Endometrial microvascular endothelial cells (primary cell): ENCODE results near the gene SGTB. TPM values are rescaled to one million over a fixed set of nuclear protein-coding genes. Genes with fewer than 3 reads are reported as not detected.
"Not testable (repeated sequence)": the region's sequence is repeated elsewhere in the genome, so short reads cannot be mapped to it uniquely, and the experiment has no call there.

Experiments
- in situ Hi-C: cut with HindIII; loops from 2 replicates; pipeline ENCODE4 v1.10.0; 2017; ENCODE audit warnings: low sequenced_read_pairs, low pct_unique_long_range_greater_than_20kb; ENCODE audit errors: inconsistent ontology term
- total RNA-seq: library from RNA; depleted of rRNA; stranded (reverse); fragments of >200 nt; gene quantifications from one replicate; pipeline ENCODE4 v1.2.3, GENCODE V29; 2015; ENCODE audit errors: inconsistent ontology term

Gene SGTB
- total RNA-seq, 1 donor from 2014 or later, result 13.9 TPM

DNA sequence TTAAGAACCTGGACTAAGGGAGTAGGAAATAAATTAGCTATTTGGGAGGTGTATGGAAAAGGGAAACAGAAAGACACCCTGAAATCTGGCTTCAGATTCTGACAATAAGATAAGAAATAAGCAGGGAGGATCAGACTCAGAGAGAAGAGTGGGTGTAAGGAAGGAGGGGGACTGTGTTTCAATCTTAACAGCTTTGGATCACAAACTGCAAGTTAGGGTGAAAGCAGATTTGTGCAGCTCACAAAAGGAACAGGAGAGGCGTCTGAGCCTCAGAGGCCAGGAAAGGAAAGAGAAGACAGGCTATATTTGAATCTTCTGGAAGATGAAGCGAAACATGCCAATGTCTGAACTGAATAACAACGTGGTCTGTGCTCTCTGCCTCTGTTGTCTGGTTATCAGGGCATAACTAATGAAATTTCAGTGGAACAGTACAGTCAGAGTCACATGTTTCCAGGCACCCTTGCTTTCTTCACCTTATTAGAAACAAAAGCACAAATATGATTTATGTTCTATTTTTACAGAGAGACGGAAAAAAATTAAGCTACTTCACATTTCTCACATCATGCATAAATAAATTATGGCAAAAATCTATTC lies 26.6 kb downstream of the SGTB start:
- in situ Hi-C loops, result no loop called here

DNA sequence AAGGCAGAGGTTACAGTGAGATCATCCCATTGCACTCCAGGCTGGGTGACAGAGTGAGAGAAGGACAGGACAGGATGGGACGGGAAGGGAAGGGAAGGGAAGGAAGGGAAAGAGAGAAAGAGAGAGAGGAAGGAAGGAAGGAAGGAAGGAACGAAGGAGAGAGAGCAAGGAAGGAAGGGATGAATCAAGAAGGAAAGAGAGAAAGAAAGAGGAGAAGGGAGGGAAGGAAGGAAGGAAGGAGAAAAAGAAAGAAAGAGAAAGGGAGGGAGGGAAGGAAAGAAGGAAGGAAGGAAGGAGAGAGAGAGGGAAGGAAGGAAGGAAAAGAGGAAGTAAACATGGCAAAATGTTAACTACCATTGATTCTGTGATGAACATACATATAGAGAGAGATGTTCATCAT lies 28.8 kb downstream of the SGTB start:
- in situ Hi-C loops, result no loop called here

DNA sequence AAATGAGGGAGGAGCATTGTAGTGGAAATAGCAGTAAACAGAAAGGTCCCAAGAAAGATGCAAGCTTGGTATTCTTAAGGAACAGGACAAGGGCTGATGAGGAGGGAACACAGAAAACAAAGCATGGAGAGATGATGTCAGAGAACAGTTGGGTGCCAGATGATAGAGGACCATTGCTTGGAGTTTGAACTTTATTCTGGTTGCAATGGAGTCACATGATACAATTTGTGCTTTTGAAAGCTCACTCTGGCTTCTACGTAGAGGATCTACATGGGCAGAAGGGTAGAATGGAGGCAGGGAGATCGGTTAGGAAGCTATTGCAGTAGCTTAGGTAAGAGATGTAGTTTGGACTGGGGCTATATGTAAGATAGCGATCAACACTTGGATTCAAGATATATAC lies 39.8 kb downstream of the SGTB start:
- in situ Hi-C loops, result no loop called here

DNA sequence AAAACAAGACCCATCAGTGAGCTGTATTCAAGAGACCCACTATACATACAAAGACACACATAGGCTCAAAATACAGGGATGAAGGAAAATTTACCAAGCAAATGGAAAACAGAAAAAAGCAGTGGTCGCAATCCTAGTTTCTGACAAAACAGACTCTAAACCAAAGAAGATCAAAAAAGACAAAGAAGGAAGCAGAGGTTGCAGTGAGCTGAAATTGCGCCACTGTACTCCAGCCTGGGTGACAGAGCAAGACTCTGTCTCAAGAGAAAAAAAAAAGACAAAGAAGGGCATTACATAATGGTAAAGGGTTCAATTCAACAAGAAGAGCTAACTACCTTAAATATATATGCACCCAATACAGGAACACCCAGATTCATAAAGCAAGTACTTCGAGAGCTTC lies 45.9 kb downstream of the SGTB start:
- in situ Hi-C loops, result not testable (repeated sequence)

DNA sequence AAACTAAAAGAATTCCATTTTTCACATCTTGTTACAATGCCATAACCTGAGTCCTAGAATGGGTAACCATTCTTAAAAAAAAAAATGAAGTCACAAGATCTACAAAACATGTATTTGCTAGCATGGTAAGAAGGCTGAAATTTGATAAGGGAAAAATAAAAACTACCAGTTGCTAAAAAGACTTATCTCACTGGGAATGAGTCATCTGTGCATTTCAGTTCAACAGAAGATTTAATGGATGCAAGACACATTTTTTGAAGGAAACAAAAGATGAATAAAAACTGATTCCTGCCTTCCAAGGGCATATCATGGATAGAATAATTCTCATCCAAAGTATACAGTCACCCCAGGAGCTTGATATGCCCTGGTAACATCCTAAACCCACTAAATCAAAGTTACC lies 47.2 kb downstream of the SGTB start:
- in situ Hi-C loops, result no loop called here

DNA sequence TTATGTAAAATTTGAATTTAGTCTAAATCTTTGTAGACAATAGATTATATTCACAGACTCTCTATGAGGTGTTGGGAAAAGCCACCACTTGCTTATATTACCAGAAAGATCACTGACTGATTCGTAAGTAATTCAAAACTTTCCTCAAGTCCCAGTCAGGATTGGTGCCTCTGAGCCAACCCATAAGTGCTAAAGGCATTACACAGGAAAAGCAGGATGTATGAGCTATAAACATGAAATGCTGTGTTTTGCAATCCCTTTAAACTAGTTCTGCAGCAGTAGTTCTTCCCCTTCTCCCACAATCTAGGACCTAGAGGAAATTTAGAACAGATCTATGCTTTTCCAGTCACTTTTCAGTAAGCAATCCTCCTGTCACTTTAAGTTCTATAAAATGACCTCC lies 49.1 kb downstream of the SGTB start:
- in situ Hi-C loops, result no loop called here

DNA sequence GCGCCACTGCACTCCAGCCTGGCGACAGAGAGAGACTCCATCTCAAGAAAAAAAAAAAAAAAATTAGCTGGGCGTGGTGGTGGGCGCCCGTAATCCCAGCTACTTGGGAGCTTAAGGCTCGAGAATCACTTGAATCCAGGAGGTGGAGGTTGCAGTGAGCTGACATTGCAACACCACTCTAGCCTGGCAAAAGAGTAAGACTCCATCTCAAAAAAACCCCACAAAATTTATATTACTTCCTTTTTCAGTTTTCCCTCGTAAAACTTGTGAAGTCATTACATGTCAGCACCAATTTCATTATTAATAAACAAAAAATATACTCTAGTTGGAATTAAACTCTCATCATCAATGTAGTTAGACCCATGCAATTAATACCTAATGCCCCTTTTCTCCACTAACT lies 53.2 kb downstream of the SGTB start:
- in situ Hi-C loops, result no loop called here

DNA sequence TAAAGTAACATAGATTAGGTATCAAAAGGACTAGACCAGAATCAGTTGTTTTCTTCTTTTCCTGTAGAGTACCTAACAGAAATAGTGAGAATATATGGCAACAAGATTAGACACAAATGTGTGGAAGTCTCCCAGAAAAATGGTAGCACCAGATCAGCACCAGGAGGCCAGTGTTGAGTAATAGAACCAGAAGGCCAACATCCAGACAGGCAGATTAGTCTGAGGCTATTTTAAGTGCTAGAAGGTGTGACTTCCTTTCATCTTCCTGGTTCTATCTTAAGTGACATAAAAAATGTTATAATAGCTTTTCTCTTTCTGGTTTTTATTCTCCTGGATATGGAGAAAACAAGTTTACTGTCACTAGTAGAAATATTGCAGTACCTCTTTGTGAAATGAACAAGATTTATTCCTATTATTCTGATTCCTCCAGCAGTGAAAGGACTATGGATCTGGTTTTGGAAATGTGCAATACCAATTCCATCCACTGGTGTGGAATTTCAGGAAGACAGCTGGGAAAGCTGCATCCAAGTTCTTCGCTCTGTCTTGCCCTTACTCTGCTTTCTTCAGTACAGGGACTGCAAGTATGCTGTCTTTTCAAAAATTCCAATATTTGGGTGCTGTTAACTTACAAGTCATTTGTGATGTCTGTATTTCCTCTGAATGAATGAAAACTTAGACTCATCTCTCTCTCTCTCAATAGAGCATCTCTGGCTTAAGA lies 57.9 kb downstream of the SGTB start:
- in situ Hi-C loops, result no loop called here

DNA sequence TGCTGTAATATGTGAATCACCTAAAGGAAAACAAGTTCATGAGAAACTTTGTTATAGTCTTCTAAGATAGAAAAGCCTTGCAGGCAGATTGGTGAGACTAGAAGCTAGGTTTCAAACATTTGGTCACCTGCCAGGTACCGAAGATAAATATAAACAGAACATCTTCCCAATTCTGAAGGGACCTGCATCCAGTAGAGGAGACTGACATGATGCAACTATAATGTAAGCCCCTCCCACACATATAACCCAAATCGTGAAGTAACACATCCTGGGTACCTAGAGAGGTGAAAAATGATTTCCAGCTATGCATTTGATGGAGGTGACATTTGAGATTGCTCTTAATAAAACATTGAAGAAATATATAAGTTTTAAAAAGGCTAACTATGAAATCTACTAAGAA lies 67.2 kb downstream of the SGTB start:
- in situ Hi-C loops, result no loop called here

DNA sequence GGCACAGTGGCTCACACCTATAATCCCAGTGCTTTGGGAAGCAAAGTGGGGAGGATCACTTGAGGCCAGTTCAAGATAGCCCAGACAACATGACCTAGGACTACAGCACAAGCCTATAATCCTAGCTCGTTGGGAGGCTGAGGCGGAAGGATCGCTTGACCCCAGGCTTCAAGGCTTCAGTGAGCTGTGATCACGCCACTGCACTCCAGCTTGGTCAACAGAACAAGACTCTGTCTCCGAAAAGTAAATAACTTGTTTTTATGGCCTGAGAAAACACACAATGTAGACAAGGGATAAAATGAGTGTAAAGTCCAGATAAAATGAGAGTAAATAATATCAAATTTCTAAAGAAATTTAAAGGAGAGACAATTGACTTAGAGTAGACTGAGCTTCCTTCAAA lies 70.8 kb downstream of the SGTB start:
- in situ Hi-C loops, result no loop called here

DNA sequence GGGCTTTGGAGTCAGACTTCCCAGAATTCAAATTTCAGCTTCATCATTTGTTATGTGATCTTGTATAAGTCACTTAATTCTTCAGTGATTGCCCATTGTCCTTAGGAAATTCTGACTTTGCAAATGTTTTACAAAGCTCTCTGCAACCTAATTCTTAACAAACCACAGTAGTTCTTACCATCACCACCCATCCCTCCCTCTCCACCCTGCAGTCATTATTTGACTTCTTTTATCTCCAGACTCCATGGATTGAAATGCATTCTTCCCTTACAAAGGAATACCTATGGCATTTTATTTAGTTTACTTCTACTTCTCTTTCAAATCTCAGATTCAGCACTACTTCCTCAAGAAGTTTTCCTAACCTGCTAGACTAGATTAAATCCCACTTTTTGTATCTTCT lies 74.0 kb downstream of the SGTB start:
- in situ Hi-C loops, result no loop called here

DNA sequence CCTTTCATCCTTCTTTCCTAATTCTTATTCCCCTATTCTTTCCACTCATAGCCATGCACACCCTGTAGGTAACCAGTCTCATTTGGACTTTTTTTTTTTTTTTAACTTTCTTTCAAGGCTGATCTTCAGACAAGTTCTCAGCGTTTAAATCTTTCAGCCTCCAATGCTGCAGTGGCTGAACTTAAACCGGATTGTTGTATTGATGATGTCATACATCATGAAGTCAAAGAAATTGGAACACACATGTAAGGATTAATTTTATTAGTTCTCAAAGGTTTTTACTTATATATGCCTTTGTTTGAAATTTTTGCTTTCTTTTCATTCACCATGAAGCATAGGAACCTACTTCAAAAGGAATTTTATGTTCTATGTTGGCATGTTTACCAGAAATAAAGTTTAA lies 75.0 kb downstream of the SGTB start:
- in situ Hi-C loops, result no loop called here

DNA sequence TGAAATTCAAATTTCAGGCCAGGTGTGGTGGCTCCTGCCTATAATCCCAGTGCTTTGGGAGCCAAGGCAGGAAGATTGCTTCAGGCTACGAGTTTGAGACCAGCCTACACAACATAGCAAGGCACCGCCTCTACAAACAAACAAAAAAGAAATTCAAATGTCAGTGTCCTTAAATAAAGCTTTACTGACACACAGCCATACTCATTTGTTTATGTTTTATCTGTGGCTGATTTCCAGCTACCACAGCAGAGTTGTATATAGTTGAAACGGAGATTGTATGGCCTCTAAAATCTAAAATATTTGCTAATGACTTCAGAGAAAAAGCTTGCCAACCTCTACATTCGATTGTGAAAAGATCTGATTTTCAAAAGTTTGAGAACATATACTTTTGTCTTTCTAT lies 81.7 kb downstream of the SGTB start:
- in situ Hi-C loops, result no loop called here

DNA sequence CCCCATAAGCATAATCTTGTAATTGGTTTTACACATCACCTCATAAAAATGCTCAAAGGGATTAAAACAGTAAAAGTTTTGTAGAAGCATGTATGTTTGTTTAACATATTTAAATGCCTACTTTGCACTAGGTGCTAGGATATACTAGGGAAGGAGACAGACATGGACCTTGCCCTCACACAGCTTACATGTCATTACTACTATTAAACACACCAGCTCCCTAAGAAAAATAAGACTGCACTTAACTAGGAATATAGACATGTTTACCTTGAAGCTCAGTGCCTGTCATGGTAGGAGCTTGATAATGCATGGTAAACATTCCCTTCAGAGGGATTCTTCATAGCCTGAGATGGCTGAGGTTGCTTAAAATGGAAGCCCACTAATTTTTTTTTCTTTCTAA lies 90.9 kb downstream of the SGTB start:
- in situ Hi-C loops, result no loop called here

DNA sequence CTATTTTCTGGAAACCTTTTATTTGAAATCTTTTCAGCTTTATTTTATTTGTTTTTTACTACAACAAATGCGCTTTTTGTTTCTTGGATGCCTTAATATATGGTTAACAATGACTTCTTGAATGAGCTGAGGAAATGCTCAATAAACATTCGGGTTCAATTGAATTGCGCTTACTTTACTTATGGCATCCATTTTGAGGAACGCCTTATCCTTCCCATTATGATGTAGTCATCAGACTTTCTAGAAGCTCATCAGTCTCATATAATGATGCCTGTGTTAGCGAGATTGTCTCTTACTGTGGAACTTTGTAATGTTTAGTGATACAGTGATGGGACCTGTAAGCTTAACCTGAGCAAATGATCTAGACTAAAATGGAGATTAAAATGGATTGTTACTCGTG lies 96.2 kb downstream of the SGTB start:
- in situ Hi-C loops, result no loop called here

DNA sequence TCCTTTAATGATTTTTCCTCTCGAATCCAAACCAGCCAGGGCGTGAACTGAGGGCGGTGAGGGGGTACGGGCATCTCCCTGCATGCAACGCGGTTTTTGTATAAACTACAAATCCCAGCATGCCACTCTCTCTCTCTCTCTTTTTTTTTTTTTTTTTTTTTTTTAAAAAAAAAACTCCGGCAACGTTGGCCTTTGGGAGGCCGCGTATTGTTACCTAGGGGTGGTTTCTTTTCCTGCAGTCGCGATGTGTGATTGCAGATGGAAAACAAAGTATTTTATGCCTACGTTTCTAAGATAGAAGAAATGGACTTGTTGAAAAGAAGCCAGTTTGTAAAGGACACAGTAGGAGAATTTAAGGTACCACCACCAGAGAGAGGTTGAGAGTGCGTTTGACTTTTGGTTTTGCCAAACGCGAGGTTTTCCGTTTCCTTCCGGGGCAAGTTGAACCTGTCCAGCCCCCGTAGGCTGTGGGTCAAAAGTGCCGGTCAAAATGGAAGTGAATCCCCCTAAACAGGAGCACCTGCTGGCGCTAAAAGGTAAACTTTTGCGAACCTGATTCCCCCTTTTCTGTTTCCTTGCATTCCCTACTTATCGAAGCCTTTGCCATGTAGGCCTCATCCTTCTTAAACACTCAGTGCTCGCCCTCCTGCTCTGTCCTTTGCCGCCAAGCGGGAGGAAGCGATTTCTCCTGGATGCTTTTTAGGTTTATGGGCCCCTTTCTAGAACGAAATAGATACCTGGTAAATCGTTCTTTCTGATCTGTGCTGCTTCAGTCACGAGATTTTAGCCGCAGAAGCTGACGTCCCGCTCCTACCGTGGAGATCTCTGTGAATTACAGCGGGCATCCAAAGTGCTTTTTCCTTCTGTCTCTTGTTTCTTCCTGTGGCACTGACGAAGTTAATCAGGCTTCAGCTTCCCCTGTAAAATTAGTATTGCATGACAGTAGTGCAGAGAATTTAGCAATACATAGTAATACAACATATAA lies 97.0 kb downstream of the SGTB start, which contains the start of the genes SHLD3 and TRAPPC13:
Gene SHLD3 (plus strand): TSS at position 457 of the 985 bp plus-strand sequence. CDS start 4,561 bp downstream, outside the sequence.
Gene TRAPPC13 (plus strand): TSS at position 457 of the 985 bp plus-strand sequence. CDS start 34 bp downstream, at position 491.
- in situ Hi-C loops, result no loop called here

DNA sequence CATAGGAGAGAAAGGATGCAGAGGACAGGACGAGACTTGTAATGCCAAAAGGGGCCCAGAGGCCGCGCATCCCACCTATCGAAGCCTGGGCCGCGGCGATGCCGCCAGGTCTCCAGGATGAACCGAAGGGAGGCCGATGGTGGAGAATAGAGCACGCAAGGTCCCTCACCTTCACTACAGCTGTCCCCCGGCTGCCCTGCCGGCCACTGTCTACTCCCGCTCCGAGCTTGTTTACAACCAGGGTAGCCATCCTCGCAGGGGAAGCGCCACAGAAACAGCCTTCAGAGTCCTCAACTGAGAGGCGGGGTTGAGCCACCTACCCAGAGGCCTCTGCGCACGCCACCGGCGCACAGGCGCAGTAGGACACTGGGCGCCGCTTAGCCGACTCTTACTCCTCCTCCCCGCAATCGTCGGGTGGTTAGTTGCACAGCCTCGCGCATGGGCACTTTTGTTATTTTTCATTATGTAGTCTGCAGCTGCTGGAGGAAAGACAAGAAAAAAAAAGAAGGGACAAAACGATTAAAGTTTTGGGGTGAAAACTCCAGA lies 97.8 kb downstream of the SGTB start, which contains the start of gene TRIM23:
Gene TRIM23 (minus strand): TSS at position 309 of the 546 bp plus-strand sequence. CDS start 59 bp downstream, at position 250.
- in situ Hi-C loops, result no loop called here

DNA sequence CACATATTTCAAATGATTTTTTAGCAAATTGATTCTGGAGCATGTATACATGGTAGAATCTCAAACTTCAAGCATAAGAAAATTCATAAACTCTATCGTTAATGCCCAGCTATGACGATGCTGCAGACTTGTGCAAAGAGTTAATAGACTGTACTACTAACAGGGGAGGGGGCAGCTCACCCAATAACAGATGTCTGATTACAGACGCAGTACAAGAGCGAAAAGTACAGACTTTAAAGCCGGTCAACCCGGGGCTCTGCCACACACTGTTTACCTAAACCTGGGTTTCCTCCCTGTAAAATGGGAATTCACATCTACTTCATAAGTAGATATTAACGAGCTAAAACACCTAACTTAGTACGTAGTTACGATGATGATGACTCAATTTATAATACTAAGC lies 98.4 kb downstream of the SGTB start:
- in situ Hi-C loops, result no loop called here

DNA sequence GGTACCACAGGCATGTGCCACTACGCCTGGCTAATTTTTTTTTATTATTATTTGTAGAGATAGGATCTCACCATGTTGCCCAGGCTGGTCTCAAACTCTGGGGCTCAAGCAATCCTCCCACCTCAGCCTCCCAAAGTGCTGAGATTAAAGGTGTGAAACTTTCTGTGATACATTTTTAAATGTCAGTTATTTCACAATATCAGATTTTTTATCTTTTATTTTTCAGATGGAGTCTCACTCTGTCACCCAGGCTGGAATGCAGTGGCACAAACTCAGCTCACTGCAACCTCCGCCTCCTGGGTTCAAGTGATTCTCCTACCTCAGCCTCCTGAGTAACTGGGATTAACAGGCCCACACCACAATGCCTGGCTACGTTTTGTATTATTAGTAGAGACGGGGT lies 99.9 kb downstream of the SGTB start:
- in situ Hi-C loops, result not testable (repeated sequence)
